WTC11 (cell line): ENCODE results near the gene RAB1B. TPM values are rescaled to one million over a fixed set of nuclear protein-coding genes. Genes with fewer than 3 reads are reported as not detected.

Experiments used
- ATAC-seq: fragments of 200-7000 bp; cut with Tn5 transposase; 2 replicates; pipeline ENCODE4 v1.10.0; 2021; ENCODE audit warnings: mild to moderate bottlenecking, moderate library complexity
- CTCF ChIA-PET: fragments of 300-600 bp; sonication (Branson Sonifier 250); formaldehyde crosslinking; loops from one replicate; lab custom pipeline; 2021; ENCODE audit warnings: antibody characterized with exemption; lab: Charles Lee
- POLR2A ChIA-PET: fragments of 350-600 bp; sonication (Branson Sonifier 250); formaldehyde crosslinking; loops from one replicate; lab custom pipeline; 2021; ENCODE audit warnings: antibody characterized with exemption; lab: Charles Lee
- DNase-seq: peaks from one replicate; pipeline ENCODE4 v3.0.0; 2021; ENCODE audit warnings: low spot score
- H3K27ac Mint-ChIP-seq: 2 replicates; pipeline ENCODE4 v1.8.0; 2021; ENCODE audit warnings: mixed read lengths
- H3K27me3 Mint-ChIP-seq: 2 replicates; pipeline ENCODE4 v1.8.0; 2021; ENCODE audit warnings: low read depth, mild to moderate bottlenecking, moderate library complexity, mixed read lengths
- H3K36me3 Mint-ChIP-seq: 2 replicates; pipeline ENCODE4 v1.8.0; 2021; ENCODE audit warnings: mixed read lengths
- H3K4me1 Mint-ChIP-seq: 2 replicates; pipeline ENCODE4 v1.8.0; 2022; ENCODE audit warnings: mixed read lengths
- H3K4me3 Mint-ChIP-seq: 2 replicates; pipeline ENCODE4 v1.8.0; 2021; ENCODE audit warnings: mild to moderate bottlenecking, moderate library complexity, mixed read lengths
- H3K9me3 Mint-ChIP-seq: 2 replicates; pipeline ENCODE4 v1.8.0; 2021; ENCODE audit warnings: mixed read lengths
- ATF1 ChIP-seq: sonication (generic); formaldehyde crosslinking; IDR thresholded peaks from 2 replicates; pipeline ENCODE4 v1.8.1; 2023; ENCODE audit warnings: mild to moderate bottlenecking, moderate library complexity, missing genetic modification reagents
- E2F5 ChIP-seq: sonication (generic); formaldehyde crosslinking; IDR thresholded peaks from 2 replicates; pipeline ENCODE4 v1.8.1; 2022; ENCODE audit warnings: mild to moderate bottlenecking, moderate library complexity, missing genetic modification reagents
- ELF4 ChIP-seq: sonication (generic); formaldehyde crosslinking; IDR thresholded peaks from 2 replicates; pipeline ENCODE4 v1.8.1; 2022; ENCODE audit warnings: low read depth, mild to moderate bottlenecking, moderate library complexity, missing genetic modification reagents
- EMX1 ChIP-seq: fragments of 250-450 bp; sonication (Bioruptor Pico); IDR thresholded peaks from 2 replicates; pipeline ENCODE4 v1.8.0; 2021; ENCODE audit warnings: mild to moderate bottlenecking
- GRHL2 ChIP-seq: fragments of 250-450 bp; sonication (Bioruptor Pico); IDR thresholded peaks from 2 replicates; pipeline ENCODE4 v1.8.0; 2022; ENCODE audit warnings: mild to moderate bottlenecking, moderate library complexity; ENCODE audit not compliant: insufficient replicate concordance, severe bottlenecking
- JAZF1 ChIP-seq: fragments of 250-450 bp; sonication (Bioruptor Pico); IDR thresholded peaks from 2 replicates; pipeline ENCODE4 v1.9.0; 2021; ENCODE audit warnings: moderate library complexity, mild to moderate bottlenecking, inconsistent platforms
- JUN ChIP-seq: sonication (generic); formaldehyde crosslinking; IDR thresholded peaks from 2 replicates; pipeline ENCODE4 v1.8.0; 2023; ENCODE audit warnings: mild to moderate bottlenecking, missing genetic modification reagents
- MXD4 ChIP-seq: fragments of 250-450 bp; sonication (Bioruptor Pico); IDR thresholded peaks from 2 replicates; pipeline ENCODE4 v1.8.0; 2021; ENCODE audit warnings: mild to moderate bottlenecking, moderate library complexity, borderline replicate concordance
- NFE2L1 ChIP-seq: sonication (generic); formaldehyde crosslinking; IDR thresholded peaks from 2 replicates; pipeline ENCODE4 v1.8.1; 2023; ENCODE audit warnings: missing genetic modification reagents
- NFYB ChIP-seq: sonication (generic); formaldehyde crosslinking; conservative IDR thresholded peaks from 2 replicates; pipeline ENCODE4 v1.8.0; 2022; ENCODE audit warnings: low read depth, missing genetic modification reagents
- SOX15 ChIP-seq: fragments of 250-450 bp; sonication (Bioruptor Pico); IDR thresholded peaks from 2 replicates; pipeline ENCODE4 v1.9.0; 2021; ENCODE audit warnings: mild to moderate bottlenecking
- ZBTB21 ChIP-seq: sonication (generic); formaldehyde crosslinking; IDR thresholded peaks from 2 replicates; pipeline ENCODE4 v1.8.1; 2023; ENCODE audit warnings: mild to moderate bottlenecking, missing genetic modification reagents, borderline replicate concordance
- ZNF263 ChIP-seq: sonication (generic); formaldehyde crosslinking; IDR thresholded peaks from 2 replicates; pipeline ENCODE4 v1.8.1; 2022; ENCODE audit warnings: low read depth, mild to moderate bottlenecking, moderate library complexity, missing genetic modification reagents
- ZNF281 ChIP-seq: sonication (generic); formaldehyde crosslinking; IDR thresholded peaks from 2 replicates; pipeline ENCODE4 v1.8.0; 2023; ENCODE audit warnings: mild to moderate bottlenecking, missing genetic modification reagents
- ZNF396 ChIP-seq: fragments of 250-450 bp; sonication (Bioruptor Pico); IDR thresholded peaks from 2 replicates; pipeline ENCODE4 v1.8.0; 2021; ENCODE audit warnings: mild to moderate bottlenecking, moderate library complexity, borderline replicate concordance
- ZNF512 ChIP-seq: sonication (generic); formaldehyde crosslinking; IDR thresholded peaks from 2 replicates; pipeline ENCODE4 v1.8.1; 2022; ENCODE audit warnings: missing genetic modification reagents, borderline replicate concordance
- total RNA-seq: library from RNA; stranded (reverse); gene quantifications from 3 replicates; pipeline ENCODE4 v1.2.3, GENCODE V29; 2021
- TF ChIP-seq, protein P1 (sequence below): sonication (generic); formaldehyde crosslinking; IDR thresholded peaks from 2 replicates; pipeline ENCODE4 v1.8.1; 2023; ENCODE audit warnings: mild to moderate bottlenecking, missing genetic modification reagents, moderate library complexity
- TF ChIP-seq, protein P2 (sequence below): sonication (generic); formaldehyde crosslinking; IDR thresholded peaks from 2 replicates; pipeline ENCODE4 v1.8.0; 2023; ENCODE audit warnings: missing genetic modification reagents

RAB1B gene
- total RNA-seq, 1 experiment from 2014 or later: 125 TPM

- Mint-ChIP-seq H3K9me3 (no peaks in the 10 kb centered on the region), H3K4me1 (peaks cover 24% of the 10 kb centered on the region), H3K36me3 (no peaks in the 10 kb centered on the region), H3K27me3 (peaks cover 22% of the 10 kb centered on the region), H3K27ac (no peak overlapping the region), H3K4me3 (no peak overlapping the region; the same call in 1 of the 2 replicates)
- ChIA-PET POLR2A (interaction anchor here (0.7 to 1.1 kb wide), 2 partner anchors 10 to 47 kb away, joined by 3 read pairs; partner anchors contain the start of gene TMEM151A), CTCF (interaction anchor here (0.8 to 3.5 kb wide), 26 partner anchors 10 to 273 kb away, joined by 3 to 36 read pairs (median 4); partner anchors contain the start of genes BRMS1, CD248, RAB1B and SLC29A2)
- TF ChIP-seq E2F5 (CRISPR knock-in tag): no peak
- no peak for TF ChIP-seq MXD4 (CRISPR knock-in tag)
- no peak for TF ChIP-seq ZNF512 (CRISPR knock-in tag)
- no peak for TF ChIP-seq JAZF1
- no peak for TF ChIP-seq EMX1 (CRISPR knock-in tag)
- TF ChIP-seq ZNF263: no peak
- TF ChIP-seq GRHL2: no peak
- TF ChIP-seq SOX15 (CRISPR knock-in tag): no peak
- TF ChIP-seq ZNF396 (CRISPR knock-in tag): no peak
- no peak for TF ChIP-seq JUN (CRISPR knock-in tag)
- no peak for TF ChIP-seq ZNF281 (CRISPR knock-in tag)
- TF ChIP-seq, protein P1, sequence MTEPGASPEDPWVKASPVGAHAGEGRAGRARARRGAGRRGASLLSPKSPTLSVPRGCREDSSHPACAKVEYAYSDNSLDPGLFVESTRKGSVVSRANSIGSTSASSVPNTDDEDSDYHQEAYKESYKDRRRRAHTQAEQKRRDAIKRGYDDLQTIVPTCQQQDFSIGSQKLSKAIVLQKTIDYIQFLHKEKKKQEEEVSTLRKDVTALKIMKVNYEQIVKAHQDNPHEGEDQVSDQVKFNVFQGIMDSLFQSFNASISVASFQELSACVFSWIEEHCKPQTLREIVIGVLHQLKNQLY (CRISPR knock-in tag): no peak
- TF ChIP-seq ELF4 (CRISPR knock-in tag): no peak
- TF ChIP-seq, protein P2, sequence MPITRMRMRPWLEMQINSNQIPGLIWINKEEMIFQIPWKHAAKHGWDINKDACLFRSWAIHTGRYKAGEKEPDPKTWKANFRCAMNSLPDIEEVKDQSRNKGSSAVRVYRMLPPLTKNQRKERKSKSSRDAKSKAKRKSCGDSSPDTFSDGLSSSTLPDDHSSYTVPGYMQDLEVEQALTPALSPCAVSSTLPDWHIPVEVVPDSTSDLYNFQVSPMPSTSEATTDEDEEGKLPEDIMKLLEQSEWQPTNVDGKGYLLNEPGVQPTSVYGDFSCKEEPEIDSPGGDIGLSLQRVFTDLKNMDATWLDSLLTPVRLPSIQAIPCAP (CRISPR knock-in tag): no peak
- no peak for TF ChIP-seq NFE2L1
- no peak for TF ChIP-seq NFYB (CRISPR knock-in tag)
- TF ChIP-seq ATF1 (CRISPR knock-in tag): no peak
- no peak for TF ChIP-seq ZBTB21 (CRISPR knock-in tag)
- ATAC-seq: peak; percentile 3
- no peak for DNase-seq
Measured at GRCh38 chr11:66281776-66282467, 13.5 kb downstream of the RAB1B start.
